ENCODE results near the gene TMEM186. TPM values are rescaled to one million over a fixed set of nuclear protein-coding genes. Genes with fewer than 3 reads are reported as not detected.

TMEM186 gene
- total and polyA plus RNA-seq, 2 of the 4 experiments (the other 2 are of a cell fraction) = 5.7 to 6.8 TPM

GRCh38 chr16:8785408-8785807, 12.0 kb downstream of the TMEM186 start:
- H4K5ac ChIP-seq (ENCODE audit: low read depth, low read length) = no peak overlapping the region
- DNase-seq = no peak
- POLR2A ChIA-PET (ENCODE audit: unreplicated experiment) = interaction anchor here (0.8 kb wide), 1 partner anchor 13 kb away, joined by 5 read pairs; no protein-coding TSS in a partner anchor
- no peaks in the 10 kb centered on the region for H3K9me3 ChIP-seq (ENCODE audit: control insufficient read depth, insufficient read depth, low read length)
- dilution Hi-C loops (cut with HindIII; ENCODE audit: low sequenced_read_pairs, unreplicated experiment) = no loop called here
- no peak overlapping the region for H3K14ac ChIP-seq (replicated peaks; ENCODE audit: low read depth, low read length)
- H3K56ac ChIP-seq (ENCODE audit: extremely low read depth, insufficient read depth, low read length) = no peak overlapping the region
- in situ Hi-C loops (cut with MboI; ENCODE audit: low sequenced_read_pairs) = no loop called here
- H3K36me3 ChIP-seq (ENCODE audit: control insufficient read depth, insufficient read depth, low read length) = no peaks in the 10 kb centered on the region
- H2BK120ac ChIP-seq (ENCODE audit: low read depth, low read length) = no peak overlapping the region
- BruUV-seq (replicated peaks) = no TSS peak
- WGBS, 2 experiments (ENCODE audit: extremely low coverage in 2 of 2, insufficient read length in 1 of 2) = no CpG with 5 or more reads among the region's 6 CpGs
- no peak overlapping the region for H4K91ac ChIP-seq (ENCODE audit: insufficient read depth, low read depth, low read length)
- no peak overlapping the region for H3K4ac ChIP-seq (ENCODE audit: low read depth, low read length)
- H3K23ac ChIP-seq (ENCODE audit: low read depth, low read length) = no peak overlapping the region
- H3K4me2 ChIP-seq (ENCODE audit: low read depth, low read length) = no peak overlapping the region
- no peak for ATAC-seq (ENCODE audit: low read depth)
- H2BK15ac ChIP-seq (ENCODE audit: low read depth, low read length) = no peak overlapping the region
- H2AK9ac ChIP-seq (replicated peaks; ENCODE audit: low read depth, low read length, poor library complexity) = no peak overlapping the region
- H2BK20ac ChIP-seq (ENCODE audit: low read depth, low read length) = no peak overlapping the region
- H2AFZ ChIP-seq (replicated peaks; ENCODE audit: low read length, poor library complexity) = no peak overlapping the region
- no peaks in the 10 kb centered on the region for H3K4me1 ChIP-seq (ENCODE audit: control insufficient read depth, insufficient read depth, low read length)
- H4K20me1 ChIP-seq (ENCODE audit: insufficient read depth, low read length) = no peaks in the 10 kb centered on the region
- no peak overlapping the region for H2BK5ac ChIP-seq (ENCODE audit: low read depth, low read length, poor library complexity, severe bottlenecking)
- 0 out of 2 replicates have a peak, but pooled peaks cover 3% of the 10 kb centered on the region for H3K9me1 ChIP-seq (ENCODE audit: insufficient read depth, low read length)
- H3K9ac ChIP-seq (ENCODE audit: low read depth, low read length) = no peak overlapping the region
- H3K4me3 ChIP-seq (ENCODE audit: insufficient read depth, low read depth, low read length) = no peak overlapping the region
- H3K27me3 ChIP-seq (ENCODE audit: control insufficient read depth, insufficient read depth, low read length) = peaks cover 1% of the 10 kb centered on the region
- TF ChIP-seq POLR2A (IDR thresholded peaks at IDR 0.05; ENCODE audit: low read depth, low read length) (no peak), CHD1 (IDR thresholded peaks at IDR 0.05; ENCODE audit: low read depth, low read length) (no peak), MAZ (IDR thresholded peaks at IDR 0.05; ENCODE audit: borderline replicate concordance, low read depth, low read length) (no peak), SMC3 (IDR thresholded peaks at IDR 0.05; ENCODE audit: low read depth, low read length) (no peak), RAD21 (IDR thresholded peaks at IDR 0.05; ENCODE audit: low read length) (no peak), MXI1 (IDR thresholded peaks at IDR 0.05; ENCODE audit: borderline replicate concordance, low read depth, low read length) (no peak), CTCF (conservative IDR thresholded peaks at IDR 0.05; ENCODE audit: low read depth, low read length) (no peak), CEBPB (IDR thresholded peaks at IDR 0.05; ENCODE audit: low read depth, low read length) (no peak), RCOR1 (IDR thresholded peaks at IDR 0.05; ENCODE audit: insufficient replicate concordance, low read length) (no peak), ELK1 (IDR thresholded peaks at IDR 0.05; ENCODE audit: borderline replicate concordance, low read depth, low read length) (no peak), NFE2L2 (IDR thresholded peaks at IDR 0.05; ENCODE audit: low read depth, low read length) (no peak), USF2 (IDR thresholded peaks at IDR 0.05; ENCODE audit: low read depth, low read length) (no peak), BHLHE40 (IDR thresholded peaks at IDR 0.05; ENCODE audit: low read depth, low read length) (no peak), RFX5 (IDR thresholded peaks at IDR 0.05; ENCODE audit: low read depth, low read length) (no peak), FOS (IDR thresholded peaks at IDR 0.05; ENCODE audit: low read depth, low read length) (no peak), MAFK (IDR thresholded peaks at IDR 0.05; ENCODE audit: low read depth, low read length) (no peak)
- no peak overlapping the region for H2AK5ac ChIP-seq (ENCODE audit: low read depth, low read length)
- no peak overlapping the region for H3K18ac ChIP-seq (ENCODE audit: low read depth, low read length)
- no peaks in the 10 kb centered on the region for H3K79me1 ChIP-seq (ENCODE audit: low read depth in 1 of 2, low read length in 2 of 2)
- CTCF ChIA-PET = no interaction called here
- no peak overlapping the region for H4K8ac ChIP-seq (ENCODE audit: low read depth in 2 of 2, low read length in 2 of 2)
- intact Hi-C loops (cut with micrococcal nuclease) = no loop called here
- no peak overlapping the region for H3K27ac ChIP-seq (ENCODE audit: insufficient read depth, low read length)
